Pancreas (tissue), 10 donors: ENCODE measurements around the gene KLF7. TPM values are rescaled to one million over a fixed set of nuclear protein-coding genes. Genes with fewer than 3 reads are reported as not detected.

Experiments
- ATAC-seq, 4 donors: fragments of 200-7000 bp; cut with Tn5 transposase; one replicate each; pipeline versions ENCODE4 v1.8.0 to v1.9.1; 2020; ENCODE audit warnings: mild to moderate bottlenecking in 4 of 4, moderate library complexity in 4 of 4
- DNase-seq, 6 donors: peaks; one replicate each; pipeline ENCODE4 v3.0.0-alpha.2; 2020
- FAIRE-seq: peaks from 2 replicates; lab custom pipeline; 2012; peaks lifted over from hg19 to GRCh38; lab: Jason Lieb, UNC
- H3K27ac ChIP-seq, 4 donors: fragments of 200-600 bp; sonication (generic); 1 replicate in 3 of 4; 2 replicates in 1 of 4; pipeline versions ENCODE4 v1.5.0 to v1.8.0; 2020
- H3K27me3 ChIP-seq, 4 donors: fragments of 200-600 bp; one replicate each; pipeline ENCODE4 v1.8.0; 2021
- H3K36me3 ChIP-seq, 3 donors: fragments of 200-600 bp; sonication (generic) in 1 of 3; one replicate each; pipeline versions ENCODE4 v1.5.0 to v1.8.0; 2020 to 2021
- H3K4me1 ChIP-seq, 3 donors: fragments of 200-600 bp; one replicate each; pipeline ENCODE4 v1.8.0; 2021
- H3K4me3 ChIP-seq, 4 donors: fragments of 200-600 bp; sonication (generic) in 2 of 4; one replicate each; pipeline versions ENCODE4 v1.5.0 to v1.8.0; 2020 to 2021
- H3K9me3 ChIP-seq, 4 donors: fragments of 200-600 bp; one replicate each; pipeline ENCODE4 v1.8.0; 2021
- WGBS, 2 donors: extraction: QIAGEN DNeasy Blood & Tissue Kit; methylation state at CpG; one replicate each; pipeline ENCODE4 v1.1.7; 2013; 5-methylcytosine and 5-hydroxymethylcytosine counted together
- intact Hi-C, 3 donors: fragments of 100-400 bp; cut with DNase I; formaldehyde crosslinking; loops; one replicate each; pipeline versions ENCODE4 v1.11.1 to v1.14.2; 2022
- polyA plus RNA-seq, 2 donors: library from polyadenylated mRNA; stranded (reverse); fragments of 200-250 nt; gene quantifications; one replicate each; pipeline ENCODE4 v1.2.3, GENCODE V29; 2013
- total RNA-seq, 6 donors: library from RNA; stranded (reverse); fragmentation: NEBNext Ultra II Directional in 4 of 6; extraction: Animal tissue kit (Norgen Biotek cat#: 25700) in 4 of 6; gene quantifications; one replicate each; pipeline versions ENCODE4 v1.2.1 to v1.2.4, GENCODE V29; 2021 to 2023
- TF ChIP-seq, protein P1 (sequence below), 4 donors: fragments of 200-600 bp; sonication (generic) in 3 of 4; IDR thresholded peaks; one replicate each; pipeline versions ENCODE4 v1.5.0 to v1.8.0; 2021; ENCODE audit warnings: antibody characterized with exemption in 4 of 4
- donor health status: healthy with polysubstance abuse.
- donor health status: DM: no; HTN: no; CAD: no; lungs with moderate emphysema.
- donor health status: DM: no; HTN: no; CAD: no.
- donor health status: control.
- donor health status: control.
- donor health status: Bipolar disorder and iron deficiency.
- donor health status: DM: yes; HTN: yes; CAD: no.
- donor health status: DM: no; HTN: no; CAD: no.
- donor health status: DM: no; HTN: no; CAD: no.
- donor health status: DM: yes; HTN: yes; CAD: no.

Gene KLF7
- total and polyA plus RNA-seq, 8 donors = 2.4 to 15.0 (median 5.6) TPM

DNA sequence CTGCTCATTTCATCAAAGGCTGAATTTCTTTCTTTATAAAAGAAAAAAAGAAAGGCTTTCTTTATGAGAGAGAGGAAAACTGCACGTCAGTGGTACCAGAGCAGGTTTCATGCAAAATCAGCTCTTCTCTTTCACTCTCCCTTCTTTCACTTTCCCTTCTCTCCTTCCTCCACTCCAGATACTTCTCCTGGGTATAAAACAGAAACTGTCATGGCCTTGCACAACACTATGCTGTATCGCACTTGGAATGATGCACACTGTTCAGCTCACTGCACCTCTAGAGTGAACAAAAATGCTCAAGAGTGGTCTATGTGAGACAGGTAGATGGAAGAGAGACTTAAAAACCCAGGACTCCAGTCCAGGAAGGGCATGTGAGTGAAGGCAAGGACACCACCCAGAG lies 73.8 kb downstream of the KLF7 start:
- Histone ChIP-seq H3K27me3 (no peaks in the 10 kb centered on the region), H3K27ac (no peak overlapping the region), H3K4me1 (peaks cover 0 to 2% (median 0%) of the 10 kb centered on the region in 3 donors), H3K36me3 (no peaks in the 10 kb centered on the region), H3K9me3 (no peaks in the 10 kb centered on the region), H3K4me3 (no peak overlapping the region)
- 95 to 99% methylated on average over 2 of the region's 2 CpGs for WGBS, 2 donors
- FAIRE-seq (no peak), ATAC-seq (no peak), DNase-seq (no peak)
- intact Hi-C loops = no loop called here
- TF ChIP-seq, protein P1, sequence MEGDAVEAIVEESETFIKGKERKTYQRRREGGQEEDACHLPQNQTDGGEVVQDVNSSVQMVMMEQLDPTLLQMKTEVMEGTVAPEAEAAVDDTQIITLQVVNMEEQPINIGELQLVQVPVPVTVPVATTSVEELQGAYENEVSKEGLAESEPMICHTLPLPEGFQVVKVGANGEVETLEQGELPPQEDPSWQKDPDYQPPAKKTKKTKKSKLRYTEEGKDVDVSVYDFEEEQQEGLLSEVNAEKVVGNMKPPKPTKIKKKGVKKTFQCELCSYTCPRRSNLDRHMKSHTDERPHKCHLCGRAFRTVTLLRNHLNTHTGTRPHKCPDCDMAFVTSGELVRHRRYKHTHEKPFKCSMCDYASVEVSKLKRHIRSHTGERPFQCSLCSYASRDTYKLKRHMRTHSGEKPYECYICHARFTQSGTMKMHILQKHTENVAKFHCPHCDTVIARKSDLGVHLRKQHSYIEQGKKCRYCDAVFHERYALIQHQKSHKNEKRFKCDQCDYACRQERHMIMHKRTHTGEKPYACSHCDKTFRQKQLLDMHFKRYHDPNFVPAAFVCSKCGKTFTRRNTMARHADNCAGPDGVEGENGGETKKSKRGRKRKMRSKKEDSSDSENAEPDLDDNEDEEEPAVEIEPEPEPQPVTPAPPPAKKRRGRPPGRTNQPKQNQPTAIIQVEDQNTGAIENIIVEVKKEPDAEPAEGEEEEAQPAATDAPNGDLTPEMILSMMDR (IDR thresholded peaks at IDR 0.05) = no peak

DNA sequence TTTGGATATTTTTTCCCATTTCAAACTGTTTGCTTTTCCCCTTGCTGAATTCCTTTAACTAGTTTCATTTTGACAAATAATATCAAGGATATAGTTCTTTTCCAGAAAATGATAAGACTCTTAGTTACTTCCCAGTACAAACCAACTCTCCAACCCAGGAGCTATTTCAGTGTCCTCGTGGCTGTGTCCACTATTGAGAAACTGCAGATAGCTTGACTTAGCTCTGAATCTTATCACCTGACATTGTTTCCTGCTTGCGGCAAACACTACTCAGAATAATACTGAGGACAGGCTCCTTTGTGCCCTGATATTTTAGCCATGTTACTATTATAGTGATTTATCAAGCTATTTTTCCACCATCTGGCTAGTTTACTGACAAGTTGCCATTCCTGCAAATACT lies 74.6 kb downstream of the KLF7 start:
- Histone ChIP-seq H3K9me3 (no peaks in the 10 kb centered on the region), H3K27me3 (no peaks in the 10 kb centered on the region), H3K27ac (no peak overlapping the region), H3K36me3 (no peaks in the 10 kb centered on the region), H3K4me3 (no peak overlapping the region), H3K4me1 (peaks cover 0 to 2% (median 0%) of the 10 kb centered on the region in 3 donors)
- FAIRE-seq (no peak), ATAC-seq (peak in 1 of 4 donors; percentile 35), DNase-seq (no peak)
- intact Hi-C loops = no loop called here
- WGBS, 2 donors = 45 to 71% methylated on average over 2 of the region's 2 CpGs
- TF ChIP-seq, protein P1 (IDR thresholded peaks at IDR 0.05) = no peak

DNA sequence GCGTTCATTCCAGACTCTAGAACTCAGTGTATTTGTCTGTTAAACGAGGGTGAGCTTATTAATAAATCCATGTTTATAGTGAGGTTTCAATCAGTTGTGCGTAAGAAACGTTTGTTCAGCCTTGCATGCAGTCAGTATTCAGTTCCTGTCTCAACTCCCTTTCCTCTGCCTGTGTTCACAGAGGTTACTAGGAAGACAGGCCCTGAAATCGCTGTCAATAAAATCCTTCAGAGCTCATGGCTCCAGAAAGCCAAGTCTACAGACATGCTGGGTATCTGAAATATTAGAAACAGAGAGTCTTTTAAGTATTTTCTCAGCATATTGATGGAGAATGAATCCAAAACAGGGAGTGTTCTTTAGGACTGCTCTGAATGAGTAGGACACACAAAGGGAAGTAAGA lies 75.4 kb downstream of the KLF7 start:
- WGBS, 2 donors = 66 to 77% methylated on average over 5 of the region's 5 CpGs
- Histone ChIP-seq H3K36me3 (no peaks in the 10 kb centered on the region), H3K9me3 (no peaks in the 10 kb centered on the region), H3K4me3 (no peak overlapping the region), H3K4me1 (peaks cover 0 to 2% (median 0%) of the 10 kb centered on the region in 3 donors), H3K27me3 (no peaks in the 10 kb centered on the region), H3K27ac (no peak overlapping the region)
- TF ChIP-seq, protein P1 (IDR thresholded peaks at IDR 0.05) = no peak
- DNase-seq = no peak
- intact Hi-C loops = no loop called here
- ATAC-seq = no peak
- no peak for FAIRE-seq

DNA sequence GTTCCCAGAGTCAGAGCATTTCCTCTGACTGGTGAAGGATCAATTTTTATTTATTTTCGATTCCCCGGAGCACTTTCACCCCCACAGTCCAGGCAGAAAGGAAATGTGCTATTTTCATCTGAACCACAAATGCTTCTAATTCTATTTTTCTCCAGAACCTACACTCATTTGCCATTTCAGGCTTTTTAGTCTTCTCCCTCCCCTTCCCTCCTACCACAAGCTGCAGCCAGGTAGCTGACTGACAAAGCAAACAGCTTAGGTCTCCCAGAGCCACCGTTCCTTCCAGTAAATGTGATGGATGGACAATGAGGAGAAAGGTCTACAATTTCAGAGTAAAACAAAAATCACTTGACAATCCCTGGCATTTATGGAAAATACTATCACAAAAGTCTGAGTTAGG lies 76.9 kb downstream of the KLF7 start:
- intact Hi-C loops = no loop called here
- Histone ChIP-seq H3K4me1 (peaks cover 0 to 2% (median 0%) of the 10 kb centered on the region in 3 donors), H3K27me3 (no peaks in the 10 kb centered on the region), H3K36me3 (no peaks in the 10 kb centered on the region), H3K4me3 (no peak overlapping the region), H3K9me3 (no peaks in the 10 kb centered on the region), H3K27ac (no peak overlapping the region)
- WGBS, 2 donors = 10 to 22% methylated on average over 3 of the region's 3 CpGs
- ATAC-seq = peak in 1 of 4 donors; percentile 51
- DNase-seq = no peak
- TF ChIP-seq, protein P1 (IDR thresholded peaks at IDR 0.05) = no peak
- FAIRE-seq = no peak

DNA sequence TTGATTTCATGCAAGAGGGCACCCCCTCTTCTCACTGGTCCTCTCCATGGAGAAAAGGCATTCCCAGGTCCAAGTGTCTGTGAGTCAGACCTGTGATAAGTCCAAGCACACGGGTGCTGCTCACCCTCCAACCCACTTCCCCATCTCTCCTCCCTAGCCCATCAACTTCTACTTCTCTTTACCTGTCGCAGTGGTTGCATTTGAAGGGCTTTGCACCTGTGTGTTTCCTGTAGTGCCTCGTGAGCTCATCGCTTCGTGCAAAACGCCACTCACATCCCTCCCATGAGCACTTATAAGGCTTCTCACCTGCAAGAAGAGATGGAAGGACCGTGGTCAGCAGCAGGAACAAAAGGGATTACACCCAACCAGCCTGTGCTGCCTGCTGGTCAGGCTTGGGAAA lies 77.5 kb downstream of the KLF7 start:
- DNase-seq (no peak), ATAC-seq (no peak), FAIRE-seq (no peak)
- Histone ChIP-seq H3K27me3 (no peaks in the 10 kb centered on the region), H3K27ac (no peak overlapping the region), H3K4me1 (peaks cover 0 to 2% (median 0%) of the 10 kb centered on the region in 3 donors), H3K36me3 (no peaks in the 10 kb centered on the region), H3K4me3 (no peak overlapping the region), H3K9me3 (no peaks in the 10 kb centered on the region)
- TF ChIP-seq, protein P1 (IDR thresholded peaks at IDR 0.05) = no peak
- intact Hi-C loops = no loop called here
- 69 to 73% methylated on average over 7 of the region's 7 CpGs for WGBS, 2 donors
